Measurements from ENCODE around the gene PREX1. TPM values are rescaled to one million over a fixed set of nuclear protein-coding genes. Genes with fewer than 3 reads are reported as not detected.

The PREX1 gene
- total RNA-seq, 2 donors from 2014 or later: 7.4 to 37.9 TPM

DNA sequence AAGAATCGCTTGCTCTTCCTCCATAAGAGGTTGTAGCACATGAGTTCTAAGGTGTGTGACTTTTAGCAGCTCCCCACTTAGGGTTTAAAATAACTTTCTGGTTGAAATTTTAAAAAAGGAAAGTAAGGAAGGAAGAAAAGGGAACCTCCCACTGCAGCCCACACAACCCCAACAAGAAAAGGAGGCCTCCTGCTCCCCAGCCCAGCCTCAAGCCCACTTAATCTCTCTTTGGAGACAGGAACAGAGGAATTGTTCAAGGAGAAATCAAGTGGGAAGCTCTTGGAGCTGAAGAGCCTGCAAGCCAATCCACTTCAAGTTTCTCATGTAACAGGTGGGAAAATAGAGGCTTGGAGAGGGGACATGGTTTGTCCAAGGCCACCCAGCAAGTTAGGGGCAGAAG, 39.1 kb upstream of the PREX1 start:
- TF ChIP-seq POLR2AphosphoS5 (IDR thresholded peaks at IDR 0.05) (no peak), POLR2A (IDR thresholded peaks at IDR 0.05) (no peak)
- TF ChIP-seq, protein P1, sequence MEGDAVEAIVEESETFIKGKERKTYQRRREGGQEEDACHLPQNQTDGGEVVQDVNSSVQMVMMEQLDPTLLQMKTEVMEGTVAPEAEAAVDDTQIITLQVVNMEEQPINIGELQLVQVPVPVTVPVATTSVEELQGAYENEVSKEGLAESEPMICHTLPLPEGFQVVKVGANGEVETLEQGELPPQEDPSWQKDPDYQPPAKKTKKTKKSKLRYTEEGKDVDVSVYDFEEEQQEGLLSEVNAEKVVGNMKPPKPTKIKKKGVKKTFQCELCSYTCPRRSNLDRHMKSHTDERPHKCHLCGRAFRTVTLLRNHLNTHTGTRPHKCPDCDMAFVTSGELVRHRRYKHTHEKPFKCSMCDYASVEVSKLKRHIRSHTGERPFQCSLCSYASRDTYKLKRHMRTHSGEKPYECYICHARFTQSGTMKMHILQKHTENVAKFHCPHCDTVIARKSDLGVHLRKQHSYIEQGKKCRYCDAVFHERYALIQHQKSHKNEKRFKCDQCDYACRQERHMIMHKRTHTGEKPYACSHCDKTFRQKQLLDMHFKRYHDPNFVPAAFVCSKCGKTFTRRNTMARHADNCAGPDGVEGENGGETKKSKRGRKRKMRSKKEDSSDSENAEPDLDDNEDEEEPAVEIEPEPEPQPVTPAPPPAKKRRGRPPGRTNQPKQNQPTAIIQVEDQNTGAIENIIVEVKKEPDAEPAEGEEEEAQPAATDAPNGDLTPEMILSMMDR (IDR thresholded peaks at IDR 0.05): no peak
- intact Hi-C loops (cut with DNase I): no loop called here
- Histone ChIP-seq H3K9me3 (no peaks in the 10 kb centered on the region), H3K4me3 (no peak overlapping the region), H3K27ac (no peak overlapping the region), H3K36me3 (no peaks in the 10 kb centered on the region), H3K27me3 (replicated peaks; ENCODE audit: insufficient read depth) (no peaks in the 10 kb centered on the region), H3K4me1 (replicated peaks) (no peaks in the 10 kb centered on the region)
- DNase-seq (ENCODE audit: low spot score): no peak
- WGBS: 74% methylated on average over 1 of the region's 1 CpG

DNA sequence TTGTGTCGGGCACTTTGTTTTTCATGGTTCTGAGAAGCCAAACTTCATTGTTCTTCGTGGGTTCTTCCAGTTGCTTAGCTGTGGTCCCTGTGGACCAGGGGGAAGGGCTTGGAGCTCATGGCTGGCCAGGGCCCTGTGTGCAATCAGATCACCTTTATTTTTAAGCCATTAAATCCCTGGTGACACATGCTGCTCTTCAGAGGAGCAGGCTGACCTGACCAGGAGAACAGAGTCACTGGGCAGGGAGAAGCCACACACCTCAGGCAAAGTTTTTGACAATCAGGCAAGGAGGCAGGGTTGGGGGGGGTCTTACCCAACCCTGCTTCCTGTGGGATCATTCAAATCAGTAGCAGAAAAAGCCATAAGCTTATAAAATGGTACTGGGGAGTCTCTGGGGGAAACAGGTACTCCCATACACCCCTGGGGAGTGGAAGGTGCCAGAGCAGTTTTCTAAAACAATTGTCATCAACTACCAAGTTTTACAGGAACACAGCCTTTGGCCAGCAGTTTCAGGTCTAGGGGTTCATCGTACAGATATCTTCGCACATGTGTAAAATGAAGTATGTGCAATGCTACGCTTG, 37.0 kb upstream of the PREX1 start:
- no peak overlapping the region for H3K27ac ChIP-seq
- 54% methylated on average over 5 of the region's 5 CpGs for WGBS
- no peak overlapping the region for H3K4me3 ChIP-seq

DNA sequence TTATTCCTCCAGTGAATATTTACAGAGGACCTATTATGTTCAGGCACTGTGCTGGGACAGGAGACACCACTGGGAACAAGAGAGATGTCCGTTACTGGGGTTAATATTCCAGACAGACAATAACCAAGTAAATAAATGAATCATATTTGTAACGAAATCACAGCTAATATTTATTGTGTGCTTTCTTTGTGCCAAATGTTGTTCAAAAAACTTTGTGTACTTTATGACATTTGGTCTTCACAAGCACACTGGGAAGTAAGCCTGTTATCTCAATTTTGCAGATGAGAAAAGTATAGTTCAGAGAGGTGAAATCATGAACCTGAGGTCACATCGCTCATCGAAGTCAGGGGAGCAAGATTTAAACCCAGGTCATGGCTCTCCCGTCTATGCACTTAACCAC, 36.5 kb upstream of the PREX1 start:
- Histone ChIP-seq H3K4me1 (replicated peaks) (no peaks in the 10 kb centered on the region), H3K36me3 (no peaks in the 10 kb centered on the region), H3K27ac (no peak overlapping the region), H3K4me3 (no peak overlapping the region), H3K9me3 (no peaks in the 10 kb centered on the region), H3K27me3 (replicated peaks; ENCODE audit: insufficient read depth) (no peaks in the 10 kb centered on the region)
- TF ChIP-seq POLR2AphosphoS5 (IDR thresholded peaks at IDR 0.05) (no peak), POLR2A (IDR thresholded peaks at IDR 0.05) (no peak)
- TF ChIP-seq, protein P1 (IDR thresholded peaks at IDR 0.05): no peak
- DNase-seq (ENCODE audit: low spot score): no peak
- intact Hi-C loops (cut with DNase I): no loop called here
- WGBS: 64% methylated on average over 5 of the region's 5 CpGs

More for the DNA sequence above, 37.0 kb upstream of the PREX1 start:
- intact Hi-C loops (cut with DNase I): no loop called here
- no peak for DNase-seq (ENCODE audit: low spot score)
- H3K9me3 ChIP-seq: no peaks in the 10 kb centered on the region
- no peaks in the 10 kb centered on the region for H3K4me1 ChIP-seq (replicated peaks)
- H3K27me3 ChIP-seq (replicated peaks; ENCODE audit: insufficient read depth): no peaks in the 10 kb centered on the region
- TF ChIP-seq POLR2A (IDR thresholded peaks at IDR 0.05): no peak
- TF ChIP-seq, protein P1 (IDR thresholded peaks at IDR 0.05): no peak
- H3K36me3 ChIP-seq: no peaks in the 10 kb centered on the region

DNA sequence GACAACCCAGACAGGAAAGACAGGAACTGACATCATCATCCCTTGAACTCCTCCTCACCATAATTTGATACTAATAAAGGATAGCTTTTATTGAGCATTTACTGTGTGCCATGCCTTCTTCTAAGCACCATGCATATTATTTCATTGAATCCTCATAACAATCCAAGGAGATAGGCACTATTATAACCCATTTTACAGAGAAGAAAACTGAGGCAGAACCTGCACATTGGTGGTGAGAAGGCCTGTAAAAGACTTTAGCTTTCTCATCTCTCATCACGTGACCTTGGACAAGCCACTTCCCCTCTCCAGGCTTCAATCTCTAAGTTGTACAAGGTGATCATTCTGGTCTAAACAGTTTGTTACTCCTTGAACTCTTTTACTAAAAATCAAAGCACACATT, 34.5 kb upstream of the PREX1 start:
- WGBS: 88% methylated on average over 1 of the region's 1 CpG
- Histone ChIP-seq H3K36me3 (no peaks in the 10 kb centered on the region), H3K4me1 (replicated peaks) (no peaks in the 10 kb centered on the region), H3K27ac (no peak overlapping the region), H3K27me3 (replicated peaks; ENCODE audit: insufficient read depth) (no peaks in the 10 kb centered on the region), H3K4me3 (no peak overlapping the region), H3K9me3 (no peaks in the 10 kb centered on the region)
- no peak for TF ChIP-seq POLR2A (IDR thresholded peaks at IDR 0.05)
- no peak for TF ChIP-seq POLR2AphosphoS5 (IDR thresholded peaks at IDR 0.05)
- TF ChIP-seq, protein P1 (IDR thresholded peaks at IDR 0.05): no peak
- intact Hi-C loops (cut with DNase I): no loop called here
- DNase-seq (ENCODE audit: low spot score): no peak

DNA sequence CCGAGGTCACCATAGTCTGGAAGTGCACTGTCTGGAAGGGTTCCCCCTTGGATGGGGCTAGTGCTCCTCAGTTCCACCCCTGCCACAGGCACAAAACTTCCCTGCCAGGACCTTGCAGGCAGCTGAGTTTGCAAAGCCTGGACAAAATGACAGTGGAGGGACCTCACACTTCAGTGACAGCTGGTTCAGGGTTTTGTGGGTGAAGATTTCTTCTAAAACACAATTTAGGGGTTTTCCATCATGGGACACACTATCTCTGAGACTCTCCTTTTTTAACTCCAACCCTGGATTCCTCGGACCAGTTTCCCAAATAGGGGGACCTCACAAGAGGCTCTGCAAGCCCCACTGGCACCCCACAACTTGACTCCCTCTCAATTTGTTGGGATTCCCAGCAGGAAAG, 33.6 kb upstream of the PREX1 start:
- DNase-seq (ENCODE audit: low spot score): no peak
- Histone ChIP-seq H3K27me3 (replicated peaks; ENCODE audit: insufficient read depth) (no peaks in the 10 kb centered on the region), H3K4me1 (replicated peaks) (no peaks in the 10 kb centered on the region), H3K27ac (no peak overlapping the region), H3K9me3 (no peaks in the 10 kb centered on the region), H3K36me3 (no peaks in the 10 kb centered on the region), H3K4me3 (no peak overlapping the region)
- TF ChIP-seq POLR2AphosphoS5 (IDR thresholded peaks at IDR 0.05) (no peak), POLR2A (IDR thresholded peaks at IDR 0.05) (no peak)
- TF ChIP-seq, protein P1 (IDR thresholded peaks at IDR 0.05): no peak
- 90% methylated on average over 2 of the region's 2 CpGs for WGBS
- intact Hi-C loops (cut with DNase I): no loop called here

All from prostate gland (tissue), 2 donors.